A549 (cell line): ENCODE data around the gene CAMTA1. TPM values are rescaled to one million over a fixed set of nuclear protein-coding genes. Genes with fewer than 3 reads are reported as not detected.

Source experiments
- ATAC-seq, 2 experiments: fragments of 200-7000 bp in 1 of 2; fragments of >200 bp in 1 of 2; cut with Nextera tagmentation in 1 of 2; cut with Tn5 transposase in 1 of 2; 3 replicates each; pipeline versions ENCODE4 v1.8.0 to v1.9.1; 2018 to 2020; ENCODE audit warnings: mild to moderate bottlenecking in 1 of 2, moderate library complexity in 1 of 2
- CTCF ChIA-PET: fragments of 300-600 bp; sonication (Branson Sonifier 250); formaldehyde crosslinking; extraction: SDS; loops from one replicate; lab custom pipeline; 2021; ENCODE audit warnings: antibody characterized with exemption, inconsistent platforms; lab: Yijun Ruan, JAX
- POLR2A ChIA-PET: fragments of 350-600 bp; formaldehyde crosslinking; extraction: SDS; loops from one replicate; lab custom pipeline; 2021; ENCODE audit warnings: antibody characterized with exemption, inconsistent platforms; lab: Yijun Ruan, JAX
- DNase-seq, 2 experiments: peaks; one replicate each; pipeline versions ENCODE4 v3.0.0 to v3.0.0-alpha.2; 2011 to 2016; ENCODE audit warnings: low read depth in 1 of 2, low spot score in 1 of 2
- FAIRE-seq: peaks from 2 replicates; lab custom pipeline; 2011; peaks lifted over from hg19 to GRCh38; lab: Jason Lieb, UNC
- H3K27ac ChIP-seq, 2 experiments: fragments of >200 bp; sonication (Bioruptor Twin); formaldehyde crosslinking; 3 replicates each; pipeline ENCODE4 v1.5.1; 2016 to 2017
- H3K4me1 ChIP-seq: fragments of >200 bp; sonication (Bioruptor Twin); formaldehyde crosslinking; 3 replicates; pipeline ENCODE4 v1.6.1; 2016
- H3K4me2 ChIP-seq: fragments of >200 bp; sonication (Bioruptor Twin); formaldehyde crosslinking; 3 replicates; pipeline ENCODE4 v1.6.1; 2016
- H3K4me3 ChIP-seq: fragments of >200 bp; sonication (Bioruptor Twin); formaldehyde crosslinking; 3 replicates; pipeline ENCODE4 v1.5.1; 2016
- H3K9me3 ChIP-seq: fragments of >200 bp; sonication (Bioruptor Twin); formaldehyde crosslinking; 3 replicates; pipeline ENCODE4 v1.6.1; 2016
- CHD2 ChIP-seq: fragments of 150-350 bp; IDR thresholded peaks from 2 replicates; pipeline ENCODE4 v1.6.1; 2014; ENCODE audit warnings: low read length; ENCODE audit not compliant: partially characterized antibody
- EHF ChIP-seq: fragments of 250-450 bp; sonication (Bioruptor Pico); IDR thresholded peaks from 2 replicates; pipeline ENCODE4 v1.5.0; 2020; ENCODE audit warnings: mild to moderate bottlenecking
- EHMT2 ChIP-seq: fragments of 200-600 bp; sonication (generic); IDR thresholded peaks from 2 replicates; pipeline ENCODE4 v1.6.1; 2016; ENCODE audit warnings: antibody characterized with exemption, low read depth, mild to moderate bottlenecking, moderate library complexity
- EP300 ChIP-seq, 2 experiments: fragments of >200 bp; sonication (Bioruptor Twin); formaldehyde crosslinking; IDR thresholded peaks; 2 replicates in 1 of 2; 3 replicates in 1 of 2; pipeline ENCODE4 v1.6.1; 2016 to 2017
- FOSB ChIP-seq: fragments of 250-450 bp; sonication (Bioruptor Pico); IDR thresholded peaks from 2 replicates; pipeline ENCODE4 v1.5.0; 2020; ENCODE audit warnings: mild to moderate bottlenecking, moderate library complexity
- GATA3 ChIP-seq: IDR thresholded peaks from 2 replicates; pipeline ENCODE4 v1.6.1; 2012; ENCODE audit warnings: borderline replicate concordance
- HDAC2 ChIP-seq: fragments of 200-600 bp; sonication (generic); IDR thresholded peaks from 2 replicates; pipeline ENCODE4 v1.6.1; 2016
- HEYL ChIP-seq: fragments of 250-450 bp; sonication (Bioruptor Pico); IDR thresholded peaks from 2 replicates; pipeline ENCODE4 v1.8.0; 2021; ENCODE audit warnings: mild to moderate bottlenecking, moderate library complexity
- HOXB13 ChIP-seq: fragments of 250-450 bp; sonication (Bioruptor Pico); IDR thresholded peaks from 2 replicates; pipeline ENCODE4 v1.5.0; 2020; ENCODE audit warnings: low read depth, mild to moderate bottlenecking, moderate library complexity
- HOXB5 ChIP-seq: fragments of 250-450 bp; sonication (Bioruptor Pico); IDR thresholded peaks from 2 replicates; pipeline ENCODE4 v1.5.0; 2020; ENCODE audit warnings: mild to moderate bottlenecking, moderate library complexity
- KDM5A ChIP-seq: fragments of 200-600 bp; sonication (generic); IDR thresholded peaks from 2 replicates; pipeline ENCODE4 v1.6.1; 2016; ENCODE audit warnings: antibody characterized with exemption, mild to moderate bottlenecking
- NPAS2 ChIP-seq: fragments of 250-450 bp; sonication (Bioruptor Pico); IDR thresholded peaks from 2 replicates; pipeline ENCODE4 v1.8.0; 2022; ENCODE audit warnings: mild to moderate bottlenecking, moderate library complexity, borderline replicate concordance
- POLR2AphosphoS2 ChIP-seq: conservative IDR thresholded peaks from 2 replicates; pipeline ENCODE4 v1.6.1; 2012; ENCODE audit warnings: low read length, improper control_type of control experiment, inconsistent platforms
- RAD21 ChIP-seq, 2 experiments: fragments of >200 bp in 1 of 2; sonication (Bioruptor Twin) in 1 of 2; formaldehyde crosslinking in 1 of 2; IDR thresholded peaks in 1 of 2; conservative IDR thresholded peaks in 1 of 2; 2 replicates in 1 of 2; 3 replicates in 1 of 2; pipeline ENCODE4 v1.6.1; 2012 to 2018; ENCODE audit warnings: inconsistent platforms in 1 of 2
- RARB ChIP-seq: fragments of 250-450 bp; sonication (Bioruptor Pico); IDR thresholded peaks from 2 replicates; pipeline ENCODE4 v1.8.0; 2021; ENCODE audit warnings: mild to moderate bottlenecking, moderate library complexity
- RFX5 ChIP-seq: fragments of 450-650 bp; IDR thresholded peaks from 2 replicates; pipeline ENCODE4 v1.7.1; 2014; ENCODE audit warnings: antibody characterized with exemption, mild to moderate bottlenecking, moderate library complexity
- SMC3 ChIP-seq: fragments of >200 bp; sonication (Bioruptor Twin); formaldehyde crosslinking; IDR thresholded peaks from 3 replicates; pipeline ENCODE4 v1.6.1; 2018; ENCODE audit warnings: inconsistent platforms
- SREBF2 ChIP-seq: fragments of 450-650 bp; IDR thresholded peaks from 2 replicates; pipeline ENCODE4 v1.6.1; 2014; ENCODE audit warnings: mild to moderate bottlenecking, moderate library complexity
- ZNF302 ChIP-seq: fragments of 250-450 bp; sonication (Bioruptor Pico); IDR thresholded peaks from 2 replicates; pipeline ENCODE4 v1.9.0; 2021; ENCODE audit warnings: inconsistent platforms, mild to moderate bottlenecking, moderate library complexity
- WGBS: methylation state at CpG from one replicate; pipeline ENCODE4 v1.1.6; 2017; ENCODE audit errors: missing lambda C conversion rate; 5-methylcytosine and 5-hydroxymethylcytosine counted together
- polyA plus RNA-seq, 4 experiments: library from polyadenylated mRNA; depleted of rRNA in 3 of 4; stranded (reverse); fragments of >200 nt; fragmentation: RNase III in 1 of 4; extraction: RNeasy Plus Mini Kit Qiagen cat#74134 plus additional on column Dnase treatment in 1 of 4; gene quantifications; 2 replicates in 3 of 4; 3 replicates in 1 of 4; pipeline ENCODE4 v1.2.3, GENCODE V29; 2011 to 2017
- TF ChIP-seq, protein P1 (sequence below): fragments of 150-350 bp; IDR thresholded peaks from 2 replicates; pipeline ENCODE4 v1.6.1; 2014; ENCODE audit warnings: low read depth, mild to moderate bottlenecking, low read length
- TF ChIP-seq, protein P2 (sequence below): fragments of >200 bp; sonication (Bioruptor Twin); formaldehyde crosslinking; IDR thresholded peaks from 2 replicates; pipeline ENCODE4 v1.6.1; 2016
- TF ChIP-seq, protein P3 (sequence below): IDR thresholded peaks from 2 replicates; pipeline ENCODE4 v1.6.1; 2012
- TF ChIP-seq, protein P4 (sequence below): fragments of >200 bp; sonication (Bioruptor Twin); formaldehyde crosslinking; IDR thresholded peaks from 3 replicates; pipeline ENCODE4 v1.6.1; 2016
- TF ChIP-seq, protein P5 (sequence below): IDR thresholded peaks from 2 replicates; pipeline ENCODE4 v1.6.1; 2012; ENCODE audit warnings: low read depth, borderline replicate concordance

Gene CAMTA1
- polyA plus RNA-seq, 2 of the 4 experiments (the other 2 are of a cell fraction) = 58.8 to 75.0 TPM

DNA sequence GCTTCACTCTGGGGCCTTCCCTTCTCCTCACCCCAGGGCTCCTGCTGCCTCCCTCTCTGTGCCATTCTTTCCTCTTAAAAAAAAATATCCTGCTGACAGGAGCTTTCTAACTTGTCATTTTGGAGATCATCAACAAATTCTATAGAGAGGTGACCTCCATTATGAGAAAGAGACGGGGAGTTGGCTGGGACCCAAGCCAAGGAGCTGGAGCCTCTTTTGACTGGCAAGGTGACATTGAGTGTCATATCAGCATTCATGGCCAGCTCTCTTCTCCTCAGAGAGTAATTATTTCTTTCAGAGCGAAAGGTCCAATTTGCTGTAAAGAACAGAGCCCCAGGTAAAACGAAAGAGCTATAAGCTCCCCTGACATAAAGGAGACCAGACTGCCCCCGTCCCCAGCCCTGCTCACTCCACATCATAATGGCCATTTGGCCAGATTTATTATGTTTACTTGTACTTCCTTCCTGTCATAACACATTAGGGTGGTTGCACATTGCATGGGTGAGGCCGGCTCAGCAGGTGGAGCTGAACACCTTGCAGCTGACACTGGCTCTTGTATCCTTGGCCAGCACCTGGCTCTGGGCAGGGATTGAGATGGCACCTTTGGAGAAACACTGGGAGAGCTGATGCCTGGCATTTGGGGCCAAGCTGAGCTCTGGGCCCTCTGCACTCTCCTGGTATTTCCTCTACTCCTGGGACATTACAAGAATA is 581.9 kb downstream of the CAMTA1 start:
- H3K4me3 ChIP-seq = no peak overlapping the region
- FAIRE-seq (no peak), ATAC-seq (no peak), DNase-seq (no peak)
- WGBS = 85% methylated on average over 5 of the region's 5 CpGs
- ChIA-PET CTCF (no interaction called here), POLR2A (no interaction called here)
- no peaks in the 10 kb centered on the region for H3K4me1 ChIP-seq
- no peak overlapping the region for H3K27ac ChIP-seq
- TF ChIP-seq HEYL (CRISPR knock-in tag) = no peak
- TF ChIP-seq RARB (CRISPR knock-in tag) = no peak
- no peak for TF ChIP-seq CHD2
- no peak for TF ChIP-seq ZNF302
- TF ChIP-seq EHMT2 = no peak
- TF ChIP-seq, protein P1, sequence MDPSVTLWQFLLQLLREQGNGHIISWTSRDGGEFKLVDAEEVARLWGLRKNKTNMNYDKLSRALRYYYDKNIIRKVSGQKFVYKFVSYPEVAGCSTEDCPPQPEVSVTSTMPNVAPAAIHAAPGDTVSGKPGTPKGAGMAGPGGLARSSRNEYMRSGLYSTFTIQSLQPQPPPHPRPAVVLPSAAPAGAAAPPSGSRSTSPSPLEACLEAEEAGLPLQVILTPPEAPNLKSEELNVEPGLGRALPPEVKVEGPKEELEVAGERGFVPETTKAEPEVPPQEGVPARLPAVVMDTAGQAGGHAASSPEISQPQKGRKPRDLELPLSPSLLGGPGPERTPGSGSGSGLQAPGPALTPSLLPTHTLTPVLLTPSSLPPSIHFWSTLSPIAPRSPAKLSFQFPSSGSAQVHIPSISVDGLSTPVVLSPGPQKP = no peak
- TF ChIP-seq RFX5 = no peak
- TF ChIP-seq GATA3 = no peak
- TF ChIP-seq, protein P2, sequence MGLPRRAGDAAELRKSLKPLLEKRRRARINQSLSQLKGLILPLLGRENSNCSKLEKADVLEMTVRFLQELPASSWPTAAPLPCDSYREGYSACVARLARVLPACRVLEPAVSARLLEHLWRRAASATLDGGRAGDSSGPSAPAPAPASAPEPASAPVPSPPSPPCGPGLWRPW = no peak
- TF ChIP-seq, protein P3, sequence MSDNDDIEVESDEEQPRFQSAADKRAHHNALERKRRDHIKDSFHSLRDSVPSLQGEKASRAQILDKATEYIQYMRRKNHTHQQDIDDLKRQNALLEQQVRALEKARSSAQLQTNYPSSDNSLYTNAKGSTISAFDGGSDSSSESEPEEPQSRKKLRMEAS = no peak
- TF ChIP-seq RAD21 (conservative IDR thresholded peaks at IDR 0.05 in 1 of 2, IDR thresholded peaks at IDR 0.05 in 1 of 2) = no peak
- TF ChIP-seq, all 56 proteins: peak for 0
- H3K4me2 ChIP-seq = no peak overlapping the region
- H3K9me3 ChIP-seq = no peaks in the 10 kb centered on the region

DNA sequence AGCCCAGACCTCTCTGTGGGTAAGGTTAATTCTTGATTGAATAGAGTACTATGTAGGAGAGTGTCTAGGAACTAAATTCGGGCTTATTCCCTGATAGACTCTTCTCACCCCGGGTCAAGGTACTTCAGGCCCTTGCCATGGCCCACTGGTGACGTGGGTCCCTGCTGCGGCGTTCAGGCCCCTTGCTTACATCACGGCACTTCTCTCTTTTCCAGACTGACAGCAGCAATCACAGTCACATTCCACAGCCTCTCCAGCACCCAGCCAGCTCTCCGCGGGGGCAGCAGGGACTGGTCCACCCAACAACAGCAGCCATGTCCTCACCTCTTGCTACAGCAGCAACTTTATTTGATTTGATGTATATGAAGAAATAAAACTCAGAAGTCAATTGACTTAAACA is 584.6 kb downstream of the CAMTA1 start:
- FAIRE-seq = no peak
- H3K4me2 ChIP-seq = no peak overlapping the region
- ChIA-PET CTCF (no interaction called here), POLR2A (no interaction called here)
- H3K27ac ChIP-seq = no peak overlapping the region; a peak in 1 of 6 replicates
- no peaks in the 10 kb centered on the region for H3K4me1 ChIP-seq
- no peak for DNase-seq
- no peaks in the 10 kb centered on the region for H3K9me3 ChIP-seq
- no peak overlapping the region for H3K4me3 ChIP-seq
- ATAC-seq = no peak
- 71% methylated on average over 8 of the region's 8 CpGs for WGBS
- TF ChIP-seq HOXB5 (CRISPR knock-in tag) (no peak), HDAC2 (no peak), SREBF2 (no peak), RAD21 (conservative IDR thresholded peaks at IDR 0.05 in 1 of 2, IDR thresholded peaks at IDR 0.05 in 1 of 2) (no peak), SMC3 (no peak), FOSB (CRISPR knock-in tag) (no peak), RFX5 (no peak), NPAS2 (CRISPR knock-in tag) (no peak), EHF (no peak), EP300 (IDR thresholded peaks at IDR 0.05) (no peak), POLR2AphosphoS2 (no peak), HEYL (CRISPR knock-in tag) (no peak)
- TF ChIP-seq, protein P4, sequence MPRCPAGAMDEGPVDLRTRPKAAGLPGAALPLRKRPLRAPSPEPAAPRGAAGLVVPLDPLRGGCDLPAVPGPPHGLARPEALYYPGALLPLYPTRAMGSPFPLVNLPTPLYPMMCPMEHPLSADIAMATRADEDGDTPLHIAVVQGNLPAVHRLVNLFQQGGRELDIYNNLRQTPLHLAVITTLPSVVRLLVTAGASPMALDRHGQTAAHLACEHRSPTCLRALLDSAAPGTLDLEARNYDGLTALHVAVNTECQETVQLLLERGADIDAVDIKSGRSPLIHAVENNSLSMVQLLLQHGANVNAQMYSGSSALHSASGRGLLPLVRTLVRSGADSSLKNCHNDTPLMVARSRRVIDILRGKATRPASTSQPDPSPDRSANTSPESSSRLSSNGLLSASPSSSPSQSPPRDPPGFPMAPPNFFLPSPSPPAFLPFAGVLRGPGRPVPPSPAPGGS = no peak

DNA sequence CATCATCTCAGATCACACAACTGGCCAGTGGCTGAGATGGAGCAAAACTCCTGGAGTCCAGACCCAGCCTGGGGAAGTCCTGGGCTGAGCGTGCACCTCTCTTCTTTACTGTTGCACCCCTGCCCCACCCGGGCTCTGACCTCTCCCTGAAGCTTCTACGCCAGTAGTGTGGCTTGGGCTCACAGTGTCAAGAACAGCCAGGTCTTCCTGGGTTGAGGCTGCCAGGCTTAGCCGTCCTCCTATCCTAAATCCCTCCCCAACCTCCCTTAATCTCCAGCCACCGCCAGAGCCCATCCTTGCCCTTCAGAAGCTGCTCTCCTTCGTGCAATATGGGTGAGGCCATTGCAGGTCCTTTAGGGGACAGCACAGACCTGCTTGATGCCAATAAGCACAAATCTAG is 586.7 kb downstream of the CAMTA1 start:
- FAIRE-seq = no peak

More for the DNA sequence above, 586.7 kb downstream of the CAMTA1 start:
- H3K4me2 ChIP-seq = no peak overlapping the region
- ChIA-PET CTCF (interaction anchor here (1.1 kb wide), 1 partner anchor 21 kb away, joined by 3 read pairs; no protein-coding TSS in a partner anchor), POLR2A (no interaction called here)
- H3K4me1 ChIP-seq = no peaks in the 10 kb centered on the region
- no peak for DNase-seq
- H3K4me3 ChIP-seq = no peak overlapping the region
- no peak for ATAC-seq
- no peaks in the 10 kb centered on the region for H3K9me3 ChIP-seq
- 80% methylated on average over 6 of the region's 6 CpGs for WGBS
- TF ChIP-seq, protein P3 = no peak
- TF ChIP-seq, protein P5, sequence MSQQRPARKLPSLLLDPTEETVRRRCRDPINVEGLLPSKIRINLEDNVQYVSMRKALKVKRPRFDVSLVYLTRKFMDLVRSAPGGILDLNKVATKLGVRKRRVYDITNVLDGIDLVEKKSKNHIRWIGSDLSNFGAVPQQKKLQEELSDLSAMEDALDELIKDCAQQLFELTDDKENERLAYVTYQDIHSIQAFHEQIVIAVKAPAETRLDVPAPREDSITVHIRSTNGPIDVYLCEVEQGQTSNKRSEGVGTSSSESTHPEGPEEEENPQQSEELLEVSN = no peak
- no peak for TF ChIP-seq HOXB13 (CRISPR knock-in tag)
- TF ChIP-seq, protein P1 = no peak
- TF ChIP-seq KDM5A = no peak
- TF ChIP-seq ZNF302 = no peak
- H3K27ac ChIP-seq = no peak overlapping the region
